Testis (tissue), 5 donors: Measurements from ENCODE around the gene CEMIP. TPM values are rescaled to one million over a fixed set of nuclear protein-coding genes. Genes with fewer than 3 reads are reported as not detected.
A peak's percentile ranks its signal among the peaks of the same experiment; 100 is the strongest.

ENCODE experiments used
- DNase-seq: peaks from one replicate; pipeline ENCODE4 v3.0.0-alpha.2; 2019
- H3K27ac ChIP-seq, 2 donors: fragments of 200-600 bp; sonication (generic); one replicate each; pipeline ENCODE4 v1.5.1; 2019
- H3K27me3 ChIP-seq: fragments of 200-600 bp; sonication (generic); one replicate; pipeline ENCODE4 v1.5.1; 2019
- H3K36me3 ChIP-seq: fragments of 200-600 bp; sonication (generic); one replicate; pipeline ENCODE4 v1.5.1; 2017; ENCODE audit warnings: low read depth; ENCODE audit errors: missing control alignments
- H3K4me1 ChIP-seq: fragments of 200-600 bp; sonication (generic); one replicate; pipeline ENCODE4 v1.5.1; 2019
- H3K4me3 ChIP-seq, 2 donors: fragments of 200-600 bp; sonication (generic); one replicate each; pipeline ENCODE4 v1.5.1; 2017 to 2019
- H3K9me3 ChIP-seq: fragments of 200-600 bp; sonication (generic); one replicate; pipeline ENCODE4 v1.5.1; 2017
- CTCF ChIP-seq, 3 experiments: fragments of 450-650 bp in 2 of 3; fragments of 200-600 bp in 1 of 3; sonication (generic) in 1 of 3; IDR thresholded peaks; one replicate each; pipeline ENCODE4 v1.5.1; 2016 to 2019; ENCODE audit warnings: antibody characterized with exemption in 3 of 3, mild to moderate bottlenecking in 2 of 3, moderate library complexity in 1 of 3
- POLR2A ChIP-seq: fragments of 450-650 bp; IDR thresholded peaks from one replicate; pipeline ENCODE4 v1.6.1; 2017; ENCODE audit warnings: antibody characterized with exemption, mild to moderate bottlenecking, moderate library complexity
- WGBS, 2 donors: methylation state at CpG; one replicate each; pipeline ENCODE4 v1.1.5; 2018; 5-methylcytosine and 5-hydroxymethylcytosine counted together
- intact Hi-C: fragments of 100-400 bp; cut with DNase I; formaldehyde crosslinking; loops from one replicate; pipeline ENCODE4 v1.15.1; 2023; ENCODE audit warnings: low total_unique reads
- long read RNA-seq, 2 donors: transcript quantifications; one replicate each; lab custom pipeline, GENCODE V29; 2026
- polyA plus RNA-seq: library from polyadenylated mRNA; stranded (reverse); fragments of 350-450 nt; fragmentation: Illumina TruSeq; extraction: RNeasy Lipid Tissue Mini Kit (QIAGEN cat#74804); gene quantifications from one replicate; pipeline ENCODE4 v1.2.3, GENCODE V29; 2014; ENCODE audit warnings: low read depth, low replicate concordance; ENCODE audit not compliant: insufficient read depth
- total RNA-seq, 2 donors: library from RNA; depleted of rRNA; stranded (reverse); fragments of >200 nt; gene quantifications; one replicate each; pipeline ENCODE4 v1.2.3, GENCODE V29; 2016

The CEMIP gene
- 10 to 100 TPM in 1 of 2 donors, 1 to 10 TPM in 1; 8.3 to 21.5 TPM for total RNA-seq
- 7.5 TPM for polyA plus RNA-seq
- long read RNA-seq, donor 1 = 0 reads
- long read RNA-seq, donor 2 = 0 reads

GRCh38 chr15:80778964-80779657 lies at the start of gene CEMIP:
Gene CEMIP, plus strand, starts transcription at chr15:80779370. Its CDS starts 94,510 bp downstream, at chr15:80873880.
- Histone ChIP-seq H3K27ac (no peak within 1 kb of the TSS), H3K4me1 (no peaks in the 10 kb centered on the region), H3K27me3 (no peaks in the 10 kb centered on the region), H3K9me3 (no peaks in the 10 kb centered on the region), H3K4me3 (peak within 1 kb of the TSS; percentile 44 to 56), H3K36me3 (no peaks in the 10 kb centered on the region)
- DNase-seq = peak; percentile 87
- WGBS, 2 donors = 0 to 1% methylated on average over 2 to 72 of the region's 75 CpGs
- TF ChIP-seq POLR2A (no peak), CTCF (IDR thresholded peaks at IDR 0.05) (peak; percentile 77 to 89 (median 86))
- intact Hi-C loops = loop anchor here (5.0 kb wide), 2 partner anchors 207 to 322 kb away; no protein-coding TSS in a partner anchor

GRCh38 chr15:80730387-80730786 lies 48.8 kb upstream of the CEMIP start:
- intact Hi-C loops = no loop called here
- TF ChIP-seq POLR2A (no peak), CTCF (IDR thresholded peaks at IDR 0.05) (no peak)
- no peaks in the 10 kb centered on the region for H3K27me3 ChIP-seq
- no peaks in the 10 kb centered on the region for H3K4me1 ChIP-seq
- DNase-seq = no peak
- no peak overlapping the region for H3K27ac ChIP-seq
- H3K4me3 ChIP-seq = no peak overlapping the region
- H3K36me3 ChIP-seq = no peaks in the 10 kb centered on the region
- 81 to 87% methylated on average over 7 of the region's 7 CpGs for WGBS, 2 donors
- H3K9me3 ChIP-seq = no peaks in the 10 kb centered on the region

- WGBS, 2 donors = 69% methylated on average over 6 of the region's 6 CpGs
- Histone ChIP-seq H3K9me3 (no peaks in the 10 kb centered on the region), H3K4me1 (no peaks in the 10 kb centered on the region), H3K27ac (no peak overlapping the region), H3K4me3 (no peak overlapping the region), H3K36me3 (no peaks in the 10 kb centered on the region), H3K27me3 (no peaks in the 10 kb centered on the region)
- intact Hi-C loops = no loop called here
- TF ChIP-seq CTCF (IDR thresholded peaks at IDR 0.05) (no peak), POLR2A (no peak)
- DNase-seq = no peak
Measured at GRCh38 chr15:80730926-80731325, 48.2 kb upstream of the CEMIP start.

- DNase-seq = no peak
- Histone ChIP-seq H3K36me3 (no peaks in the 10 kb centered on the region), H3K27ac (no peak overlapping the region), H3K4me1 (no peaks in the 10 kb centered on the region), H3K9me3 (no peaks in the 10 kb centered on the region), H3K4me3 (no peak overlapping the region), H3K27me3 (no peaks in the 10 kb centered on the region)
- no peak for TF ChIP-seq CTCF (IDR thresholded peaks at IDR 0.05)
- no peak for TF ChIP-seq POLR2A
- WGBS, 2 donors = 89 to 91% methylated on average over 6 of the region's 6 CpGs
- intact Hi-C loops = no loop called here
Measured at GRCh38 chr15:80732167-80732566, 47.0 kb upstream of the CEMIP start.

- no peaks in the 10 kb centered on the region for H3K27me3 ChIP-seq
- no peaks in the 10 kb centered on the region for H3K36me3 ChIP-seq
- TF ChIP-seq CTCF (IDR thresholded peaks at IDR 0.05) = no peak
- no peak for TF ChIP-seq POLR2A
- H3K4me3 ChIP-seq = no peak overlapping the region
- no peaks in the 10 kb centered on the region for H3K9me3 ChIP-seq
- 91 to 100% methylated on average over 5 of the region's 5 CpGs for WGBS, 2 donors
- intact Hi-C loops = no loop called here
- no peak for DNase-seq
- no peaks in the 10 kb centered on the region for H3K4me1 ChIP-seq
- H3K27ac ChIP-seq = no peak overlapping the region
Measured at GRCh38 chr15:80732818-80733217, 46.4 kb upstream of the CEMIP start.
